Stimulated activated CD8-positive, alpha-beta memory T cell treated with anti-CD3 and anti-CD28 coated beads, Interleukin-4, amount 100 ng/mL, for 48 hours (primary cell): Measurements from ENCODE around the gene NMNAT3.

ENCODE experiments used
- DNase-seq: peaks from one replicate; pipeline ENCODE4 v3.0.0-alpha.2; 2020

NMNAT3 gene

GRCh38 chr3:139574026-139574947 lies 103.5 kb downstream of the NMNAT3 start:
- no peak for DNase-seq

DNA sequence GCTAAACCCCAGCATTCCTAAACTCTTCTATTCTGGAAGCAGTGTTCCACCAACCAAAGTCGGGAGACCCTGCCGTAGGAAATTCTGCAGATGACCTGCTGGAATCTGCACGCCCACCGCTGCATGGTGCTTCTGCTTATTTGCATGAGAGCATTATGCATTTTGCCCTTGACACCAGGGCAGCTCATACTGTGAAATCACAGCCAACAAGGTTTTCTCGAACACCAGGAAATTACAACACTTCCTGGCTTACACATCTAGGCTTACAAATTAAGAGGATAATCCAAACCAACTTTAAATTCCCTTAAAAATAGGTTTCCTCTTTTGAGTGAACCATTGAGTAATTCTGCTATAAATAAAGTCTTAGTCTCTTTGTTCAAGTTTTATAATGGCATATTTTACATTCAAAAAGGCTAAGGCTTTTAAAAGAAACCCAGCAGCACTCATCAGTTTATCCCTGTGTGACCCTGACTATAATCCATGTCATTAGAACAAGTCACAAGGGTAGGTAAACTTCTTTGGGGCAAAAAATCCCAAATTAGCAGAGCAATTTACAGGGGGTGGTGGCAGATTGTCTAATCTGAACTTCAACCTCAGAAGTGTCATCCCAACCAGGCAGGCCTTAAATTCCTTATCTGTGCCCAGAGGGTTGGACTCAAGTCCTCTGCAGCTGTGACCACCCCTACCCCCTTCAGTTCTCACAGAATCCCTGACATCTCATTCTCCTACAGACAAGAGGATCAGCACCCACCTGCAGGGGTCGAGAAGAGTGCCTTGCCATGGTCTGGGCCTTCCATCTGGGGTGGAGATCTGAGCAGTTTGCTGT lies 104.7 kb downstream of the NMNAT3 start:
- no peak for DNase-seq

DNA sequence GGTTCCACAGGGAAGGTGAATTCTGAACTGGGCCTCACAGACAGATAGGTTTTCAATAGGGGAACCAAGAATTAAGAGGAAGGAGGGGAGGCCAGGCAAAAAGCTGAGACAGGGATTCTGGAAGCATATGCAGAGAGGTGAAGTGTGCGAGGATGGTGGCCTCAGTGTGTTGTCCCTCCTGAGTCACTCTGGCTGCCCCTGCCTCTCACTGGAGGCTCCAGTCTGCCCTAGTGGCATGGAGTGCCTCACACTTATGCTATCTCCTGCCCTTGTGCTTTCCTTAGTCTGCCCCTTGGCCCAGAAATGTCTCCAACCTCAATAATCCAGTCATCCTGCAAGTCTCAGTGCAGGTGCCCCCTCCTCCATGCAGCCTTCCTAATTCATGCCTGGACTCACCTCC lies 106.1 kb downstream of the NMNAT3 start:
- DNase-seq = no peak

- no peak for DNase-seq
Measured at GRCh38 chr3:139564294-139564861, 113.4 kb downstream of the NMNAT3 start.

DNA sequence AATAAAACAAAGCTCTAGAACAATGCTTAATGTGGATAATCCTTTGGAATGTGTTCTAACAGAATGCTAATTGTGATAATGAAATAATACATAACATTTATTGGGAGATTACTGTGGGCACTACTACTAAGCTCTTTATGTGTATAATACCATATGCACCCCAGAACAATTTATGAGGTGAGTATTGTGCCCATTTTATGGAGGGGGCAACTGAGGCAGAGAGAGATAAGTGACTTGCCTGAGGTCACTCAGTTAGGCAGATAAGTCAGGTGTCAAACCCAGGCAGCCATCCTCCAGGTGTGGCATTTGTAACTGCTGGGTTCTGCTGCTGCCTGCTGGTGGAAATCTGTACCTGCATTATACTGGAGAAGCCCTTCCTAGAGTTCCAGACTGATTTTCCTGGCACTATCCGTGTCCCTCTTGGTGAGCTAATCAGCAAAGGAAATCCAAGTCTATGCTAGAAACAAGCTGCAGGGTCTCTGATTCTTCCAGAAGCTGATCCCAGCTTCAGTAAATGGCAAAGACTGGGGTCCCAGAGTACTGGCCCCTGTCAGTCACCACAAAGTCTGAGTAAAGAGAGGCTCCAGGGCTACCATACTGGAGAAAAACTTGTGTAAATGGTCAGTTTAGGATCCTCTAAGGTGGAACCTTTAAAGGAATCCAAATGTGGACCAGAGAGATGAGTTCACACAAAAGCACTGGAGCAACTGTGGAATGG lies 115.7 kb downstream of the NMNAT3 start:
- DNase-seq = no peak

DNA sequence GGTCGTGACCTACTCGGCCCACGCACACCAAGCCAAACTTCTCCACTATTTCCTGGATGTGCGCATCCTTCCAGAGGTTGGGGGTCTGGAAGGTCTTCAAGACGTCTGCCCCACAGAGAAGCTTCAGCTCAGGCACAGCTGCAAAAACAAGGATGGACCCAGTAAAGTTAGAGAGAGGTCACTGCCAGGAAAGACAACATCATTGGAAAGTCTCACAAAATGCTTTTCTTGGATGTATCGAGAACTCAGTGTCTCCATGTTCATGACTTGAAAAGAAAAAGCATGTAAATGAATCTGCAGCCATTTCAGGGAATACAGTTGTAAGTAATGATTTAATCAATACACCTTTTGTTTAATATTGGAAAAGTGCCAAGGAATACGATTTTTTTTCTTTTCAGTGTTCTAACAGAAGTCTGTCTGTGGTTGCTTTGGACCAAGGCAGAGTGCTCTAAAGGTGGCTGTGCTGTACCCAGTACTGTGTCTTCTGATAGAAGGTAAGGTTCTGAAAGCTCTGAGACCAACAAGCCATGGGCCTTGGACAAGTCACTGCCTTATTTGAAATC lies 116.4 kb downstream of the NMNAT3 start:
- DNase-seq = no peak

DNA sequence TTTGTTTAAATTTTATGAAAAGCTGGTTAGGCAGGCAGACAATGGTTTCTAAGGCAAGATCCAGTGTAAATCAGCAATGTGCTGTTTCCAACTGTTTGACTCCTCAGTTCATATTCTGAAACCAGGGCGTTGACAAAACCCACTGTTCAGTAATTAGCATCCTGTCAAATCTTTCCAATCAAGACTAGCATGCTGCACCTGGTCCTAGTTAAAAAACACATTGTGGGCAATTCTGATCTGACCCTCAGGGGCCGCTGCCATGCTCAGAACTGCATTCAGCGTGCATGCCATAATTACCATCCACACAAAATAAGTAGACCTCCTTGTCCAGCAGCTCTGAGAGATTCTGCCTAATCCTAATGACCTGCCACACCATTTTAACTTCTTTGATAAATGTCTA lies 117.4 kb downstream of the NMNAT3 start:
- no peak for DNase-seq

DNA sequence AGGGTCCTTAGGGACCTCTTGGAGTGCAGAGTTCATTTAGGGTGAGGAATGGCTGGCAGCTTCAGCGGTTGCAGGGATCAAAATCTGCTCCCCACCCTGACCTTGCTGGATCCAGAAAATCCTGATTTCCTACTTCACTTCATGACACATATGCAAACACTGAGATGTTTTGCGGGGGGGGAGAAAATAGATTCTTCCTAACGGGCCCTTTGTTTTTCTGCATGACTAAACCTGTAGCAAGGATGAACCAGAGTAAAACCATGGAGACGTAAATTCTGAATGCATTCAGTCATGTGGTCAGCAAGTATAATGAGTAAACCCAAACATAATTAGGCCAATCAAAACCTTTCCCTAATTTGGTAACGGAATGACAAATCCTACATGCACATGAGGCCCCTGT lies 118.2 kb downstream of the NMNAT3 start:
- no peak for DNase-seq

GRCh38 chr3:139558351-139559266 lies 119.2 kb downstream of the NMNAT3 start:
- no peak for DNase-seq

GRCh38 chr3:139557041-139557440 lies 120.7 kb downstream of the NMNAT3 start:
- DNase-seq = no peak

DNA sequence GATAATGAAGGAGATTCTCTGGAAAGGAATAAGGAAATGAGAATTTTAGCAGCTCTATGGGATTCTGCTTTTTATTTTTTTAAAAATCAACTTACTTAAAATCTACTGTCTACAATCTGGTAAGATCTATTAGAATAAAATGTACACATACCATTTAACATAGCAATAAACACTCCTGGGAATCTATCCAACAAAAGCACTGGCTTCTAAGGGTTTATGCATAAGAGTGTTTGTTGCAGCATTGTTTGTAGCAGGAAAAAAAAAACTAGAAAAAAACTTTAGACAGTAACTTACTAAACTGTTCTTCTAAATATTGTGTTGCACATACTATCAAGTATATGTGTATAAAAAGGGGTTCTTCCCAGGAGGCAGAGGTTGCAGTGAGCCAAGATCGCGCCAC lies 122.5 kb downstream of the NMNAT3 start:
- no peak for DNase-seq

DNA sequence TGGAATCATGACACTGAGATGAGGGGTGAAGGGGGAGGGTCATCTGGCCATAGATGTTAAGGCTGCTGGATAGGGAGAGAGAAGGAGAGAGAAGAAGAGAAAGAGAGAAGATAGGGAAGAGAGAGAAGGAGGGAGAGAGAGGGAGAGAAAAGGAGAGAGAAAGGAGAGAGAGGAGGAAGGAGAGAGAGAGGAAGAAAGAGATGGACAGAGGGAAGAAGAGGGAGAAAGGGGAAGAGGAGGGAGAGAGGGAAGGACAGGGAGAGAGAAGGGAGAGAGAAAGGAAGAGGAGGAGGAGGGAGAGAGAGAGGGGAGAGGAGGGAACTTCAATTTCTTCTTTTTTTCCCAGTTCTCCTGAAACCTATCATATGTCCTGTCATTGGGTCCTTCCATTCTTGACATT lies 123.1 kb downstream of the NMNAT3 start:
- no peak for DNase-seq

DNA sequence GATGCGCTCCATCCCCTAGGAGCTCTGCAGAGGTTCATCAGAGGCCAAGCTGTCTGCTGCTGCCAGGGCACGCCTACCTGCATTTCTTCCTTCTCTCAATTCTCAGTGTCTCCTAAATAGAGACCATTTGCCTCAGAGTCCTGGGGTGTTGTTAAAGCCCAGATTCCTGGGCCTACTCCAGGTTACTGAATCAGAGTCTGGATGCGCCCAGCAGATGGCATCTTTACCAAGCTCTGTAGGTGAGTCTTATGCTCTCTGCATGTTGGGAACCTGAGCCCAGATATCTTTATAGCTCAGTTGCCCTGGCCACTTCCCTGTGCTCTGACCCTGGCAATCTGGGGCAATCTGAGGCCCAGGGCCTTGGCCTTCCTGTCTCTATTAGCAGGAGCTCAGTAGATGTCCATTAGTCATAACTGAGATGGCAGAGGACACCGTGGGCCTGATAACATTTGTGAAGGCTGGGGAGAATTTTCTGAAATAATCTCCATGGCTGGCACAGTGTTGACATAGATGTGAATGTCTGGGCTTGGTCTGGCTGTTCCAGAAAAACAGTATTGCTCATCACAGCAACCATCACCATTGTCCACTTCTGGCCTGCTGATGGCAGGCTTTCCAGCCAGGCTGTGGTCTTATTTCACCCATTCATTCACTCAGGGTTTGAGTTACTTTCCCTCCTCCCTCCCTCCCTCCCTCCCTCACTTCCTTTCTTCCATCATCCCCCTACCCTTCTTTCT lies 125.0 kb downstream of the NMNAT3 start:
- DNase-seq = no peak

DNA sequence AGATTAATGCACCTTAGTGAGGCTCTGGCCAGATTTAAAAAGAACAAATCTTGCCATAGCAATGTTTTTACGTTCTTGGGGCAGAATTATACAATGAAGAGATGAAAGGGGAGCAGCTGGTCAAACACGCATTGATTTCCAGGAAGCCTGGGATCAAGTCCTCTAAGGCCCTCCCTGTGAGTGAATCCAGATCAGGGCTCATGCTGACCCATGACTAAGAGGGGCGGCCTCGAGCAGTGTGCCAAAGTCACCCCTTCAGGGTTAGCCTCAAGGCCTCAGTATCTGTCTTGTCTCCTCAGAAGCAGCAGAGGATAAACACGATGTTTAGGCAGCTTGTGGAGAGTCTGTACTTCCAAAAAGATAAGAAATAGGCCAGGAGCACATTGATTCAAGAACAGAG lies 129.0 kb downstream of the NMNAT3 start:
- DNase-seq = no peak

- DNase-seq = no peak
Measured at GRCh38 chr3:139547666-139548065, 130.1 kb downstream of the NMNAT3 start.

- no peak for DNase-seq
Measured at GRCh38 chr3:139546772-139547171, 131.0 kb downstream of the NMNAT3 start.

- DNase-seq = no peak
Measured at GRCh38 chr3:139541532-139542288, 136.1 kb downstream of the NMNAT3 start.

- DNase-seq = no peak
Measured at GRCh38 chr3:139540651-139541531, 136.9 kb downstream of the NMNAT3 start.

DNA sequence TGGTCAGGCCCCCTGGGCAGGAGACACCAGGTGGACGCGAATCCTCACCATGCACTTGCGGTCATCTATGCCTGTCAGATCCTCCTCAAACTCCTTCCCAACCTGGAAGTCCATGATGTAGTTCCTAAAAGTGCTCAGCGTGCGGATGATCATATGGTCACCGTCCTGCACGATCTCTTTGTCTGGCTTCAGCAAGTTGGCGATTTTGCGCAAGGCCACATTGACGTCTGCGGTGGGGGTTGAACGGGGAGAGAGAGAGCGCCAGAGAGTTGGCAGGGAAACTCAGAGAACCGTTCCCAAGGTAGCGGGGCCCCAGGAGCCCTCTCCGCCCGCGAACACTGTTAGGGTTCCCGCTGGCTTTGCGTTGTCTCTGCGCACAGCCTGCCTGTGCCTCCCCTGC lies 139.0 kb downstream of the NMNAT3 start:
- DNase-seq = no peak
